Mesodermal cell (in vitro differentiated cells): Measurements from ENCODE around the gene CASP12.

ENCODE experiments used
- H3K27ac ChIP-seq: 2 replicates; pipeline ENCODE4 v1.7.0; 2013; ENCODE audit warnings: mild to moderate bottlenecking, low read depth, low read length, moderate library complexity; ENCODE audit not compliant: severe bottlenecking
- H3K36me3 ChIP-seq: 2 replicates; pipeline ENCODE4 v1.7.1; 2013; ENCODE audit warnings: mild to moderate bottlenecking, low read length, moderate library complexity; ENCODE audit not compliant: control insufficient read depth, insufficient read depth
- H3K4me1 ChIP-seq: one replicate; pipeline ENCODE4 v1.7.1; 2013; ENCODE audit warnings: mild to moderate bottlenecking, low read length; ENCODE audit not compliant: insufficient read depth, control insufficient read depth, poor library complexity, severe bottlenecking
- H3K4me3 ChIP-seq: 2 replicates; pipeline ENCODE4 v1.7.0; 2013; ENCODE audit warnings: low read length, control low read depth, mild to moderate bottlenecking; ENCODE audit not compliant: insufficient read depth, poor library complexity, severe bottlenecking; ENCODE audit errors: extremely low read depth
- H3K9me3 ChIP-seq: 2 replicates; pipeline ENCODE4 v1.7.1; 2013; ENCODE audit warnings: mild to moderate bottlenecking, low read length, moderate library complexity; ENCODE audit not compliant: control insufficient read depth
- WGBS, 2 experiments: methylation state at CpG; one replicate each; pipeline ENCODE4 v1.1.5; 2013; ENCODE audit warnings: missing lambda C conversion rate in 2 of 2; ENCODE audit not compliant: insufficient coverage in 2 of 2; 5-methylcytosine and 5-hydroxymethylcytosine counted together

The CASP12 gene

GRCh38 chr11:104891135-104891534 lies 7.1 kb downstream of the CASP12 start:
- Histone ChIP-seq H3K36me3 (no peaks in the 10 kb centered on the region), H3K9me3 (no peaks in the 10 kb centered on the region), H3K27ac (no peak overlapping the region), H3K4me3 (no peak overlapping the region), H3K4me1 (peaks cover 11% of the 10 kb centered on the region)
- 90 to 93% methylated on average over 3 to 4 of the region's 4 CpGs for WGBS, 2 experiments

DNA sequence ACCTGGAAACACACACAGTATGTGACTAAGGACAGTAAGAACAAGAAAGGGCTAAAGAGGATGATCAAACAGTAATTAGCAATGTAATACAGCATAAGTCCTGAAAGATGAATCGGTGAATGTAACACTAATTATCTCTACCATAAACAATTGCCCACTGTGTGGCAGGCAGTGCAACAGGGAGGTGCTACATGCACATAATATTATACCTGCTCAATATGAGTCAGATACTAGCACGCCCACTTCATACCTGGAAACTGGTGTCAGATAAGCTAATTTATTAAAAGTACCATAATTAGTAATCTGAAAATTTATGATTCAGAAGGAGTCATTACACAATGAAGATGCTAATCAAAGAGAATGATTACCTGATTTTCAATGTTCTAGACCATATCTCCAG lies 14.9 kb downstream of the CASP12 start:
- Histone ChIP-seq H3K9me3 (no peaks in the 10 kb centered on the region), H3K4me3 (no peak overlapping the region), H3K36me3 (no peaks in the 10 kb centered on the region), H3K27ac (no peak overlapping the region), H3K4me1 (no peaks in the 10 kb centered on the region)
- 100% methylated on average over 1 of the region's 2 CpGs; no CpG with 5 or more reads in 1 of the 2 experiments for WGBS, 2 experiments

- Histone ChIP-seq H3K36me3 (no peaks in the 10 kb centered on the region), H3K9me3 (no peaks in the 10 kb centered on the region), H3K4me1 (no peaks in the 10 kb centered on the region), H3K4me3 (no peak overlapping the region), H3K27ac (no peak overlapping the region)
- WGBS, 2 experiments = no CpG with 5 or more reads among the region's 3 CpGs
These were observed 17.0 kb downstream of the CASP12 start for GRCh38 chr11:104881117-104881794.

GRCh38 chr11:104879514-104880190 lies 18.6 kb downstream of the CASP12 start:
- Histone ChIP-seq H3K9me3 (no peaks in the 10 kb centered on the region), H3K4me3 (no peak overlapping the region), H3K27ac (no peak overlapping the region), H3K36me3 (no peaks in the 10 kb centered on the region), H3K4me1 (no peaks in the 10 kb centered on the region)
- WGBS, 2 experiments = 92 to 98% methylated on average over 4 to 5 of the region's 5 CpGs

- WGBS, 2 experiments = 92% methylated on average over 2 of the region's 5 CpGs; no CpG with 5 or more reads in 1 of the 2 experiments
- Histone ChIP-seq H3K27ac (no peak overlapping the region), H3K9me3 (no peaks in the 10 kb centered on the region), H3K36me3 (no peaks in the 10 kb centered on the region), H3K4me1 (no peaks in the 10 kb centered on the region), H3K4me3 (no peak overlapping the region)
These were observed 21.3 kb downstream of the CASP12 start for GRCh38 chr11:104876861-104877431.

DNA sequence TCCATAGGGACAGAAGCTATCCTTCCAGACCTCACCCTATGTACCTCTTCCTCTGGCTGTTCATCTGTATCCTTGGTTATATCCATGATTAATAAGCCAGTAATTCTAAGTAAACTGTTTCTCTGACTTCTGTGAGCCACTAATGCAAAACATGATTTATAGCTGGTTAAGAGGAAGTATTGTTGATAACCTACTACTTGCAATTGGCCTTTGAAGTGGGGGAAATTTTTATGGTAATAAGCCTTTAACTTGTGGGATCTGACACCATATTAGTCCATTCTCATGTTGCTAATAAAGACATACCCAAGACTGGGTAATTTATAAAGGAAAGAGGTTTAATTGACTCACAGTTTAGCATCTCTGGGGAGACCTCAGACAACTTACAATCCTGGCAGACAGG lies 21.9 kb downstream of the CASP12 start:
- Histone ChIP-seq H3K4me3 (no peak overlapping the region), H3K9me3 (no peaks in the 10 kb centered on the region), H3K36me3 (no peaks in the 10 kb centered on the region), H3K4me1 (no peaks in the 10 kb centered on the region), H3K27ac (no peak overlapping the region)

DNA sequence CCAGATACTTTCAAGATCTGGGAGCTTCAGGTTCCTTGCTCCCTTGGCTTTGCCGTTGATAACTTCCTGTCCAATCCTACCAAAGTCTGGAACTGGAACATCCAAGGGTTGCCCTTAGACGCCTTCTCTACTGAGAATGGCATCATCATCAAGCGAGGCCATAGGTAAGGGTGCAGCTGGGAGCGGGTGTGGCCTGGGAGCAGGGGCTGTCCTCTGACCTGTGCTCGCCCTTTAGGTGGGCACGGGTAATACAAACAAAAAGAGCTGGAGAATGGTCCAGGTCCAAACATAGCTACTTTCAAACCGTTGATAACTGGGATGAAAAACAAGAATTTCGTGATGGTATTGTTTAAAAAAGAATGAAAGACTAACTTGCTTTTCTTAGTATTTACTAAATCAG lies 25.0 kb downstream of the CASP12 start:
- Histone ChIP-seq H3K4me1 (no peaks in the 10 kb centered on the region), H3K9me3 (no peaks in the 10 kb centered on the region), H3K27ac (no peak overlapping the region), H3K36me3 (no peaks in the 10 kb centered on the region), H3K4me3 (no peak overlapping the region)
- 76 to 90% methylated on average over 4 to 5 of the region's 8 CpGs for WGBS, 2 experiments

- H3K4me1 ChIP-seq = no peaks in the 10 kb centered on the region
- no peaks in the 10 kb centered on the region for H3K36me3 ChIP-seq
- H3K9me3 ChIP-seq = no peaks in the 10 kb centered on the region
- WGBS, 2 experiments = no CpG with 5 or more reads among the region's 3 CpGs
- no peak overlapping the region for H3K27ac ChIP-seq
- H3K4me3 ChIP-seq = no peak overlapping the region
These were observed 25.9 kb downstream of the CASP12 start for GRCh38 chr11:104872393-104872792.

DNA sequence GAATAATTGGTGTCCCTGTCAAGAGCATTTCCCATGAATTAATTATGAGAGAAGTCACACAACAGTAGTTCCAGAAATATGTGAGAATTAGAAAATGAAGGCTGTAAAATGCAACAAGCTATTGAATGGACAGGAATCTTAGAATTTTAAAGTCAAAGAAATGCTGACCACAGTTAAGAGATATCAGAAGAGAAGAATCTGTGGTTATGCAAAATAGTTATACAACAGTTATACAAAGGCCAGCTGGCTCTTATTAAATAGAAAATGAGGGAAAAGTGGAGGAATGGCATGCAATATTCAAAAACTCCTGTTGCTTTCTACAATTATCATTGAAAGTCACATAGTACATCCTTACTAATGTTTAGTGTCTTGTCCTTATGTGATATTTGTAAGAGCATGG lies 27.4 kb downstream of the CASP12 start:
- H3K36me3 ChIP-seq = no peaks in the 10 kb centered on the region
- no peaks in the 10 kb centered on the region for H3K9me3 ChIP-seq
- no peak overlapping the region for H3K4me3 ChIP-seq
- H3K27ac ChIP-seq = no peak overlapping the region
- H3K4me1 ChIP-seq = no peaks in the 10 kb centered on the region

- H3K27ac ChIP-seq = no peak overlapping the region
- peaks cover 9% of the 10 kb centered on the region for H3K9me3 ChIP-seq
- 0% methylated on average over 1 of the region's 2 CpGs; no CpG with 5 or more reads in 1 of the 2 experiments for WGBS, 2 experiments
- no peaks in the 10 kb centered on the region for H3K36me3 ChIP-seq
- H3K4me3 ChIP-seq = no peak overlapping the region
- H3K4me1 ChIP-seq = no peaks in the 10 kb centered on the region
These were observed 31.4 kb downstream of the CASP12 start for GRCh38 chr11:104866815-104867214.
